GM12878 (cell line): ENCODE data around the gene NR2E3. TPM values are rescaled to one million over a fixed set of nuclear protein-coding genes. Genes with fewer than 3 reads are reported as not detected.

Source experiments
- ATAC-seq: fragments of 200-7000 bp; cut with Tn5 transposase; 3 replicates; pipeline ENCODE4 v1.9.1; 2020; ENCODE audit warnings: mild to moderate bottlenecking, moderate library complexity
- BruUV-seq: library from RNA; stranded (reverse); fragments of 400-500 nt; replicated peaks from 2 replicates; lab custom pipeline; 2021; lab: Mats Ljungman, UMichigan
- CTCF ChIA-PET: fragments of 300-600 bp; sonication (Branson Sonifier 250); formaldehyde crosslinking; extraction: SDS; loops from one replicate; lab custom pipeline; 2021; ENCODE audit warnings: inconsistent platforms; lab: Yijun Ruan, JAX
- POLR2A ChIA-PET: fragments of 350-600 bp; formaldehyde crosslinking; extraction: SDS; loops from one replicate; lab custom pipeline; 2021; ENCODE audit warnings: inconsistent platforms; lab: Charles Lee
- RAD21 ChIA-PET: fragments of 300-600 bp; sonication (Branson Sonifier 250); formaldehyde crosslinking; loops from one replicate; lab custom pipeline; 2023; ENCODE audit warnings: antibody characterized with exemption; ENCODE audit not compliant: unreplicated experiment; lab: Charles Lee
- SMC1A ChIA-PET: fragments of 300-600 bp; sonication (Branson Sonifier 250); formaldehyde crosslinking; loops from one replicate; lab custom pipeline; 2023; ENCODE audit not compliant: unreplicated experiment, uncharacterized antibody; lab: Charles Lee
- DNase-seq: peaks from one replicate; pipeline ENCODE4 v3.0.0-alpha.2; 2011; ENCODE audit warnings: low read depth, low spot score
- FAIRE-seq: peaks from 3 replicates; lab custom pipeline; 2011; peaks lifted over from hg19 to GRCh38; lab: Jason Lieb, UNC
- H2AFZ ChIP-seq: 2 replicates; pipeline ENCODE4 v1.6.0; 2011; ENCODE audit warnings: low read depth, low read length, control low read depth; ENCODE audit not compliant: control insufficient read depth
- H3K27ac ChIP-seq: 2 replicates; pipeline ENCODE4 v1.5.1; 2011; ENCODE audit warnings: control low read depth; ENCODE audit not compliant: control insufficient read depth, insufficient read depth
- H3K27me3 ChIP-seq, 2 experiments: replicated peaks in 1 of 2; 2 replicates each; pipeline versions ENCODE4 v1.6.0 to v1.6.1; 2011; ENCODE audit warnings: low read length in 1 of 2; ENCODE audit not compliant: control insufficient read depth in 2 of 2, insufficient read depth in 2 of 2
- H3K36me3 ChIP-seq, 2 experiments: 2 replicates each; pipeline ENCODE4 v1.5.1; 2011; ENCODE audit warnings: low read length in 1 of 2; ENCODE audit not compliant: control insufficient read depth in 2 of 2, insufficient read depth in 2 of 2
- H3K4me1 ChIP-seq: 2 replicates; pipeline ENCODE4 v1.6.1; 2011; ENCODE audit warnings: mild to moderate bottlenecking, low read length, moderate library complexity, mixed read lengths; ENCODE audit not compliant: control insufficient read depth, insufficient read depth
- H3K4me2 ChIP-seq: 2 replicates; pipeline ENCODE4 v1.6.0; 2011; ENCODE audit warnings: control low read depth; ENCODE audit not compliant: control insufficient read depth, insufficient read depth
- H3K4me3 ChIP-seq: fragments of 200-600 bp; sonication (generic); 2 replicates; pipeline ENCODE4 v1.5.1; 2016
- H3K79me2 ChIP-seq: 2 replicates; pipeline ENCODE4 v1.6.0; 2011; ENCODE audit warnings: low read length; ENCODE audit not compliant: control insufficient read depth, insufficient read depth
- H3K9ac ChIP-seq: 2 replicates; pipeline ENCODE4 v1.8.0; 2011; ENCODE audit warnings: low read length, control low read depth, mixed read lengths; ENCODE audit not compliant: control insufficient read depth, insufficient read depth
- H3K9me3 ChIP-seq: replicated peaks from 3 replicates; pipeline ENCODE4 v1.5.1; 2011; ENCODE audit warnings: mild to moderate bottlenecking, low read length; ENCODE audit not compliant: control insufficient read depth, insufficient read depth
- H4K20me1 ChIP-seq: 2 replicates; pipeline ENCODE4 v1.6.0; 2011; ENCODE audit not compliant: control insufficient read depth, insufficient read depth
- JUNB ChIP-seq: IDR thresholded peaks from 2 replicates; pipeline ENCODE4 v1.6.1; 2016; ENCODE audit warnings: antibody characterized with exemption, mild to moderate bottlenecking
- MLLT1 ChIP-seq: fragments of 450-650 bp; IDR thresholded peaks from 2 replicates; pipeline ENCODE4 v1.6.1; 2016; ENCODE audit warnings: mild to moderate bottlenecking
- WGBS: methylation state at CpG from one replicate; pipeline ENCODE4 v1.1.6; 2016; ENCODE audit warnings: low lambda C conversion rate; ENCODE audit not compliant: insufficient replicate concordance, insufficient coverage; ENCODE audit errors: missing lambda C conversion rate; 5-methylcytosine and 5-hydroxymethylcytosine counted together
- in situ Hi-C: fragments of 300-500 bp; cut with MboI; formaldehyde crosslinking; loops from 9 replicates; pipeline ENCODE4 v1.14.3; 2018; ENCODE audit warnings: mixed read lengths
- intact Hi-C: fragments of 100-400 bp; cut with micrococcal nuclease; formaldehyde crosslinking; loops from one replicate; pipeline ENCODE4 v1.14.2; 2022; ENCODE audit not compliant: unreplicated experiment
- polyA plus RNA-seq, 11 experiments: library from polyadenylated mRNA; depleted of rRNA in 4 of 11; unstranded in 6 of 11; stranded (reverse) in 5 of 11; fragments of >200 nt; fragmentation: Nextera tagmentation in 4 of 11; fragmentation: Illumina TruSeq in 1 of 11; extraction: Ambion mirVana in 4 of 11; extraction: Trizol in 1 of 11; gene quantifications; 1 replicate in 1 of 11; 2 replicates in 10 of 11; pipeline versions ENCODE4 v1.2.1 to v1.2.3, GENCODE V29; 2011 to 2016; ENCODE audit warnings: inconsistent platforms in 2 of 11, missing spikeins in 2 of 11, low read depth in 1 of 11
- total RNA-seq, 4 experiments: library from RNA; depleted of rRNA in 3 of 4; stranded (reverse); fragments of >200 nt in 3 of 4; fragmentation: Illumina TruSeq in 1 of 4; extraction: Trizol in 1 of 4; gene quantifications; 2 replicates each; pipeline versions ENCODE4 v1.2.1 to v1.2.3, GENCODE V29; 2013 to 2021

The NR2E3 gene
- total and polyA plus RNA-seq, 10 of the 15 experiments (the other 5 are each of a cell fraction or from before 2014, with no cell fraction given), result 0.05 to 0.11 (median 0.11) TPM; not detected in 7

GRCh38 chr15:71781965-71782265 is 28.4 kb upstream of the NR2E3 start:
- WGBS, result 13% methylated on average over 8 of the region's 8 CpGs

More at GRCh38 chr15:71781965-71782265, 28.4 kb upstream of the NR2E3 start:
- in situ Hi-C loops (no loop called here), intact Hi-C loops (no loop called here)
- DNase-seq (no peak), FAIRE-seq (no peak), ATAC-seq (no peak)
- RAD21 ChIA-PET, result interaction anchor here (0.8 to 1.6 kb wide), 9 partner anchors 23 to 376 kb away, joined by 3 to 7 read pairs (median 3); no protein-coding TSS in a partner anchor
- Histone ChIP-seq H3K4me1 (peaks cover 25% of the 10 kb centered on the region), H3K36me3 (no peaks in the 10 kb centered on the region), H3K27me3 (no peaks in the 10 kb centered on the region), H2AFZ (no peak overlapping the region), H4K20me1 (no peaks in the 10 kb centered on the region), H3K79me2 (no peaks in the 10 kb centered on the region), H3K9ac (no peak overlapping the region), H3K4me3 (peak overlapping the region; percentile 54), H3K9me3 (no peaks in the 10 kb centered on the region), H3K27ac (no peak overlapping the region), H3K4me2 (peak overlapping the region; percentile 81)
- POLR2A ChIA-PET, result no interaction called here
- SMC1A ChIA-PET, result interaction anchor here (1.4 to 2.8 kb wide), 2 partner anchors 372 to 375 kb away, joined by 4 to 24 read pairs; no protein-coding TSS in a partner anchor
- CTCF ChIA-PET, result interaction anchor here (0.9 to 4.4 kb wide), 10 partner anchors 9 to 381 kb away, joined by 3 to 46 read pairs (median 8); no protein-coding TSS in a partner anchor
- no TSS peak for BruUV-seq
- TF ChIP-seq JUNB (no peak), MLLT1 (peak; percentile 65; the same call in 1 of the 2 replicates)
